GM21515 (cell line): ENCODE results near the gene SEL1L.
"Not testable (repeated sequence)": the region's sequence is repeated elsewhere in the genome, so short reads cannot be mapped to it uniquely, and the experiment has no call there.

Experiments used
- ATAC-seq: cut with Tn5 transposase; IDR thresholded peaks from one replicate; pipeline ENCODE4 v1.9.1; 2021; ENCODE audit not compliant: unreplicated experiment

Gene SEL1L

GRCh38 chr14:81449576-81449975 lies 84.1 kb downstream of the SEL1L start:
- ATAC-seq = no peak

- no peak for ATAC-seq
These were observed 84.5 kb downstream of the SEL1L start for GRCh38 chr14:81449114-81449513.

- no peak for ATAC-seq
These were observed 86.5 kb downstream of the SEL1L start for GRCh38 chr14:81447021-81447764.

GRCh38 chr14:81446279-81447007 lies 87.2 kb downstream of the SEL1L start:
- no peak for ATAC-seq

GRCh38 chr14:81441626-81442134 lies 92.0 kb downstream of the SEL1L start:
- ATAC-seq = no peak

- no peak for ATAC-seq
These were observed 93.6 kb downstream of the SEL1L start for GRCh38 chr14:81440041-81440440.

GRCh38 chr14:81437244-81437643 lies 96.4 kb downstream of the SEL1L start:
- ATAC-seq = no peak

GRCh38 chr14:81436296-81437138 lies 97.1 kb downstream of the SEL1L start:
- peak; percentile 77 for ATAC-seq

- peak; percentile 39 for ATAC-seq
These were observed 98.0 kb downstream of the SEL1L start for GRCh38 chr14:81435391-81436295.

GRCh38 chr14:81435048-81435390 lies 98.6 kb downstream of the SEL1L start:
- no peak for ATAC-seq

- ATAC-seq = no peak
These were observed 99.4 kb downstream of the SEL1L start for GRCh38 chr14:81434230-81434629.

GRCh38 chr14:81433378-81433777 lies 100.3 kb downstream of the SEL1L start:
- no peak for ATAC-seq

GRCh38 chr14:81432219-81432661 lies 101.4 kb downstream of the SEL1L start:
- ATAC-seq = no peak

- ATAC-seq = no peak
These were observed 103.4 kb downstream of the SEL1L start for GRCh38 chr14:81430235-81430634.

GRCh38 chr14:81429749-81430148 lies 103.9 kb downstream of the SEL1L start:
- ATAC-seq = not testable (repeated sequence)

- no peak for ATAC-seq
These were observed 104.6 kb downstream of the SEL1L start for GRCh38 chr14:81429028-81429427.

GRCh38 chr14:81427348-81428058 lies 106.2 kb downstream of the SEL1L start:
- no peak for ATAC-seq

GRCh38 chr14:81423504-81423903 lies 110.1 kb downstream of the SEL1L start:
- ATAC-seq = no peak
